ENCODE results near the gene SARS1.

SARS1 gene

DNA sequence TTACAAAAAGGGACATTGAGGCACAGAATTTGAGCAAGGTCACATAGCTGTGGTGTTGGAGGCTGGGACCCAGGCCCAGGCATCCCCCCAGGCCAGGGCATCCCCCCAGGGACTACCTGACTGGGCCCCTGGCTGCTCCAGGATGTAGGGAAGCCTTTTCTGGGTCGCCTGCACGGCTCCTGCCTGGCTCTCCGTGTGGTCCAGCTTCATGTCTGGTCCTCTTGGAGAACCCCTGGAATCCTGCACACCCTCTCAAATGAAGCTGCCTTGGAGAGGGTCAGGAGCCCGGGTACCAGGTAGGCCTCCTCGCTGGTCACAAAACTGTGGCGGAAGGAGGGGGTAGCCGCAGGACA lies 34.7 kb downstream of the SARS1 start:
- H3K4me1 ChIP-seq: peaks cover 53% of the 10 kb centered on the region
- no peaks in the 10 kb centered on the region for H3K9me3 ChIP-seq
- peaks cover 17% of the 10 kb centered on the region for H3K36me3 ChIP-seq
- TF ChIP-seq Cebpa-rat (IDR thresholded peaks at IDR 0.05): no peak
- no peak overlapping the region for H3K4me3 ChIP-seq
- H3K4me2 ChIP-seq: peak overlapping the region; percentile 97; the same call in 1 of the 2 replicates
- peaks cover 7% of the 10 kb centered on the region; the same call in 1 of the 2 replicates for H4K20me1 ChIP-seq
- no peaks in the 10 kb centered on the region for H3K27me3 ChIP-seq
- no peak overlapping the region for H3K27ac ChIP-seq
- H3K9ac ChIP-seq: no peak overlapping the region

DNA sequence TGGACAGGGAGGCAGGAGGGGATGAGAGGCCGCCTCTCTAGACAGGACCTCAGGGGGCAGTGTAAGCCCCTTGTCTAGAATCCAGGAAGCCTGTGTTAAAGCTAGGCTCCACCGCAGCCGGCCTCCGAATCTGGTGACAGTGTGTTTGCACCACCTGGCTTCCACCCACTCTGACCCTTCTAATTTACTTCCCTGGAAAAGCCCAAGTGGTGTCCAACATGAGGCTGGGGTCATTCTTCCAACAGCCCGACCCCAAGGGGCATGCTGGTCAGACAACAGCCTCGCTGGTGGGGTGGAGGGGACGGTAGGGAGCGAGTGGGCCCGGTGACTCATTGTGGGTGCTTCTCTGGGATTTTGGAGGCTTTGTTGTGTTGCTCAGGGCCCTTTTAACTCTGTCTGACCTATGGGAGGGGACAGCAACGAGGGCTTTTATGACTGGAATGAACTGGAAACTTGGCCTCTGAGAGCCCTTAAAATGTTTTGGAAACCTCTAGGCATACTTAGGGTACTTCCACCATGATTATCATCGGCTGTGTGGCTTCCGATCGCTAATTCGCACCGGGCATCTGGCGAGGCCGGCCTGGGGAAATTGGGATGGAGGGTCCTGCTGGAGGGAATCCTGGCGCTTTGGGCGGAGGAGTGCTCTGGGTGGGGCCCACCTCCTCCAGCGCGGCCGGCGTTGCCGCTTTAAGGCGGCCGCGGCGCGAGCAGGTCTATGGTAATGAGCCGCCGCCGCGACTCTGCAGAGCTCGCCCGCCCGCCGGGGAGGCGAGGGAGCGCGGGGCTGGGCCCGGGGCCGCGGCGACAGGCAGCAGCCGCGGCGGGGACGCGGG lies 35.3 kb downstream of the SARS1 start, which contains the start of gene CELSR2:
TSS of gene CELSR2 (plus strand) at position 743 of the 833 bp plus-strand sequence. CDS start 541 bp downstream, outside the sequence.
- peaks cover 59% of the 10 kb centered on the region for H3K4me1 ChIP-seq
- H3K27me3 ChIP-seq: no peaks in the 10 kb centered on the region
- TF ChIP-seq Cebpa-rat (IDR thresholded peaks at IDR 0.05): no peak
- H4K20me1 ChIP-seq: peaks cover 7% of the 10 kb centered on the region; the same call in 1 of the 2 replicates
- H3K27ac ChIP-seq: peak within 1 kb of the TSS; percentile 82
- H3K4me2 ChIP-seq: peak within 1 kb of the TSS; percentile 97
- H3K36me3 ChIP-seq: peaks cover 17% of the 10 kb centered on the region
- no peaks in the 10 kb centered on the region for H3K9me3 ChIP-seq
- peak within 1 kb of the TSS; percentile 81 for H3K9ac ChIP-seq
- H3K4me3 ChIP-seq: peak within 1 kb of the TSS; percentile 91

DNA sequence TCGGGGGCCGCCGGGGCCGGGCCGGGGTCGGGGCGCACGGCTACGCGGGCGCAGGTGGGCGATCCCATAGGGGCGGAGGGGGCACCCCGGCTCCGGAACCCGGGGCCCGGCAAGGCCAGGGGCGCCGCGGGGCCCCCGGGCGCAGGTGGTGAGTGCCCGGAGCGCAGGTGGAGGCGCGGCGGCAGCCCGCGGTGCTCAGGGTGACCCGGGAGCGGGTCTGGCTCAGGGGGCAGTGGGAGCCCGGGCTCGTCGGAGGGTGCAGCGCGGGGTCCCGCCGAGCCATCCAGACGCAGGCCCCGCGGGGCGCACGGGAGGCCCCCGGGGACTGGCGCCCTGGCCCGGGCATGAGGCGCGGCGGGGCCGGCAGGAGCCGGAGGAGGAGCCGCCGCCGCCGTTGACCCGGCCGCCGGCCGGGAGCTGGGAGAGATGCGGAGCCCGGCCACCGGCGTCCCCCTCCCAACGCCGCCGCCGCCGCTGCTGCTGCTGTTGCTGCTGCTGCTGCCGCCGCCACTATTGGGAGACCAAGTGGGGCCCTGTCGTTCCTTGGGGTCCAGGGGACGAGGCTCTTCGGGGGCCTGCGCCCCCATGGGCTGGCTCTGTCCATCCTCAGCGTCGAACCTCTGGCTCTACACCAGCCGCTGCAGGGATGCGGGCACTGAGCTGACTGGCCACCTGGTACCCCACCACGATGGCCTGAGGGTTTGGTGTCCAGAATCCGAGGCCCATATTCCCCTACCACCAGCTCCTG lies 36.1 kb downstream of the SARS1 start:
- H3K36me3 ChIP-seq: peaks cover 17% of the 10 kb centered on the region
- peaks cover 68% of the 10 kb centered on the region for H3K4me1 ChIP-seq
- H3K9me3 ChIP-seq: no peaks in the 10 kb centered on the region
- peak overlapping the region; percentile 97 for H3K4me2 ChIP-seq
- peak overlapping the region; percentile 82 for H3K27ac ChIP-seq
- H3K27me3 ChIP-seq: no peaks in the 10 kb centered on the region
- peak overlapping the region; percentile 91 for H3K4me3 ChIP-seq
- peaks cover 7% of the 10 kb centered on the region; the same call in 1 of the 2 replicates for H4K20me1 ChIP-seq
- peak overlapping the region; percentile 81 for H3K9ac ChIP-seq
- no peak for TF ChIP-seq Cebpa-rat (IDR thresholded peaks at IDR 0.05)

DNA sequence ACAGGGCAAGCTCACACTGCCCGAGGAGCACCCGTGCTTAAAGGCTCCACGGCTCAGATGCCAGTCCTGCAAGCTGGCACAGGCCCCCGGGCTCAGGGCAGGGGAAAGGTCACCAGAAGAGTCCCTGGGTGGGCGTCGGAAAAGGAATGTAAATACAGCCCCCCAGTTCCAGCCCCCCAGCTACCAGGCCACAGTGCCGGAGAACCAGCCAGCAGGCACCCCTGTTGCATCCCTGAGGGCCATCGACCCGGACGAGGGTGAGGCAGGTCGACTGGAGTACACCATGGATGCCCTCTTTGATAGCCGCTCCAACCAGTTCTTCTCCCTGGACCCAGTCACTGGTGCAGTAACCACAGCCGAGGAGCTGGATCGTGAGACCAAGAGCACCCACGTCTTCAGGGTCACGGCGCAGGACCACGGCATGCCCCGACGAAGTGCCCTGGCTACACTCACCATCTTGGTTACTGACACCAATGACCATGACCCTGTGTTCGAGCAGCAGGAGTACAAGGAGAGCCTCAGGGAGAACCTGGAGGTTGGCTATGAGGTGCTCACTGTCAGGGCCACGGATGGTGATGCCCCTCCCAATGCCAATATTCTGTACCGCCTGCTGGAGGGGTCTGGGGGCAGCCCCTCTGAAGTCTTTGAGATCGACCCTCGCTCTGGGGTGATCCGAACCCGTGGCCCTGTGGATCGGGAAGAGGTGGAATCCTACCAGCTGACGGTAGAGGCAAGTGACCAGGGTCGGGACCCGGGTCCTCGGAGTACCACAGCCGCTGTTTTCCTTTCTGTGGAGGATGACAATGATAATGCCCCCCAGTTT lies 36.9 kb downstream of the SARS1 start:
- Histone ChIP-seq H3K9me3 (no peaks in the 10 kb centered on the region), H3K27ac (no peak overlapping the region), H3K4me3 (peak overlapping the region; percentile 91), H3K36me3 (peaks cover 17% of the 10 kb centered on the region), H3K4me2 (peak overlapping the region; percentile 97), H3K9ac (peak overlapping the region; percentile 81), H4K20me1 (peaks cover 7% of the 10 kb centered on the region; the same call in 1 of the 2 replicates), H3K27me3 (no peaks in the 10 kb centered on the region), H3K4me1 (peaks cover 76% of the 10 kb centered on the region)
- TF ChIP-seq Cebpa-rat (IDR thresholded peaks at IDR 0.05): no peak

DNA sequence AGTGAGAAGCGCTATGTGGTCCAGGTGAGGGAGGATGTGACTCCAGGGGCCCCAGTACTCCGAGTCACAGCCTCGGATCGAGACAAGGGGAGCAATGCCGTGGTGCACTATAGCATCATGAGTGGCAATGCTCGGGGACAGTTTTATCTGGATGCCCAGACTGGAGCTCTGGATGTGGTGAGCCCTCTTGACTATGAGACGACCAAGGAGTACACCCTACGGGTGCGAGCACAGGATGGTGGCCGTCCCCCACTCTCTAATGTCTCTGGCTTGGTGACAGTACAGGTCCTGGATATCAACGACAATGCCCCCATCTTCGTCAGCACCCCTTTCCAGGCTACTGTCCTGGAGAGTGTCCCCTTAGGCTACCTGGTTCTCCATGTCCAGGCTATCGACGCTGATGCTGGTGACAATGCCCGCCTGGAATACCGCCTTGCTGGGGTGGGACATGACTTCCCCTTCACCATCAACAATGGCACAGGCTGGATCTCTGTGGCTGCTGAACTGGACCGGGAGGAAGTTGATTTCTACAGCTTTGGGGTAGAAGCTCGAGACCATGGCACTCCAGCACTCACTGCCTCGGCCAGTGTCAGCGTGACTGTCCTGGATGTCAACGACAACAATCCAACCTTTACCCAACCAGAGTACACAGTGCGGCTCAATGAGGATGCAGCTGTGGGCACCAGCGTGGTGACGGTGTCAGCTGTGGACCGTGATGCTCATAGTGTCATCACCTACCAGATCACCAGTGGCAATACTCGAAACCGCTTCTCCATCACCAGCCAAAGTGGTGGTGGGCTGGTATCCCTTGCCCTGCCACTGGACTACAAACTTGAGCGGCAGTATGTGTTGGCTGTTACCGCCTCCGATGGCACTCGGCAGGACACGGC lies 37.8 kb downstream of the SARS1 start:
- no peak overlapping the region for H3K4me3 ChIP-seq
- peaks cover 17% of the 10 kb centered on the region for H3K36me3 ChIP-seq
- H3K4me1 ChIP-seq: peaks cover 79% of the 10 kb centered on the region
- no peak overlapping the region for H3K27ac ChIP-seq
- no peaks in the 10 kb centered on the region for H3K27me3 ChIP-seq
- H4K20me1 ChIP-seq: peaks cover 7% of the 10 kb centered on the region; the same call in 1 of the 2 replicates
- H3K9me3 ChIP-seq: no peaks in the 10 kb centered on the region
- no peak for TF ChIP-seq Cebpa-rat (IDR thresholded peaks at IDR 0.05)
- H3K4me2 ChIP-seq: no peak overlapping the region
- no peak overlapping the region for H3K9ac ChIP-seq

DNA sequence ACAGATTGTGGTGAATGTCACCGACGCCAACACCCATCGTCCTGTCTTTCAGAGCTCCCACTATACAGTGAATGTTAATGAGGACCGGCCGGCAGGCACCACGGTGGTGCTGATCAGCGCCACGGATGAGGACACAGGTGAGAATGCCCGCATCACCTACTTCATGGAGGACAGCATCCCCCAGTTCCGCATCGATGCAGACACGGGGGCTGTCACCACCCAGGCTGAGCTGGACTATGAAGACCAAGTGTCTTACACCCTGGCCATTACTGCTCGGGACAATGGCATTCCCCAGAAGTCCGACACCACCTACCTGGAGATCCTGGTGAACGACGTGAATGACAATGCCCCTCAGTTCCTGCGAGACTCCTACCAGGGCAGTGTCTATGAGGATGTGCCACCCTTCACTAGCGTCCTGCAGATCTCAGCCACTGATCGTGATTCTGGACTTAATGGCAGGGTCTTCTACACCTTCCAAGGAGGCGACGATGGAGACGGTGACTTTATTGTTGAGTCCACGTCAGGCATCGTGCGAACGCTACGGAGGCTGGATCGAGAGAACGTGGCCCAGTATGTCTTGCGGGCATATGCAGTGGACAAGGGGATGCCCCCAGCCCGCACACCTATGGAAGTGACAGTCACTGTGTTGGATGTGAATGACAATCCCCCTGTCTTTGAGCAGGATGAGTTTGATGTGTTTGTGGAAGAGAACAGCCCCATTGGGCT lies 38.6 kb downstream of the SARS1 start:
- H3K9me3 ChIP-seq: no peaks in the 10 kb centered on the region
- no peak overlapping the region for H3K27ac ChIP-seq
- no peak overlapping the region for H3K4me3 ChIP-seq
- TF ChIP-seq Cebpa-rat (IDR thresholded peaks at IDR 0.05): no peak
- peaks cover 17% of the 10 kb centered on the region for H3K36me3 ChIP-seq
- peaks cover 7% of the 10 kb centered on the region; the same call in 1 of the 2 replicates for H4K20me1 ChIP-seq
- peak overlapping the region; percentile 99; the same call in 1 of the 2 replicates for H3K4me2 ChIP-seq
- H3K4me1 ChIP-seq: peaks cover 71% of the 10 kb centered on the region
- H3K27me3 ChIP-seq: no peaks in the 10 kb centered on the region
- H3K9ac ChIP-seq: no peak overlapping the region

DNA sequence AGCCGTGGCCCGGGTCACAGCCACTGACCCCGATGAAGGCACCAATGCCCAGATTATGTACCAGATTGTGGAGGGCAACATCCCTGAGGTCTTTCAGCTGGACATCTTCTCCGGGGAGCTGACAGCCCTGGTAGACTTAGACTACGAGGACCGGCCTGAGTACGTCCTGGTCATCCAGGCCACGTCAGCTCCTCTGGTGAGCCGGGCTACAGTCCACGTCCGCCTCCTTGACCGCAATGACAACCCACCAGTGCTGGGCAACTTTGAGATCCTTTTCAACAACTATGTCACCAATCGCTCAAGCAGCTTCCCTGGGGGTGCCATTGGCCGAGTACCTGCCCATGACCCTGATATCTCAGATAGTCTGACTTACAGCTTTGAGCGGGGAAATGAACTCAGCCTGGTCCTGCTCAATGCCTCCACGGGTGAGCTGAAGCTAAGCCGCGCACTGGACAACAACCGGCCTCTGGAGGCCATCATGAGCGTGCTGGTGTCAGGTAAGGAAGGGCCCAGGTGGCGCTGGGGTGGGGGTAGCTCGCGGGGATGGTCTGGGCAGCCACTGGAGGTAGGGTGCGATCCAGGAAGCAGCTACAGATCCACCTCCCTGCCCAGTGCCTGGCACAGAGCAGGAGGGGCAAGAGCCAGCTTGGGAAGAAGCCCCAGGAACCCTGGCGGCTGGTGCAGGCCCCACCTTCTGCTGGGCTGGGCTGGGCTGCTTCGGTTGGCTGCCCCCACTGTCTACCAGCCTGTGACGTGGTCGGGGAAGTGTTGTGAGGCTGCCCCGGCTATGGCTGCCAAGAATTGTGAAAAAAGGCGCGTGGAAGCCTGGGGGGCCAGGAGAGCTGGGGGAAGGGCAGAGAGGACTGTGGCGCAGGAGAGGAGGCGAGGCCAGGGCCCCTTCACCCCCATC lies 39.4 kb downstream of the SARS1 start:
- Histone ChIP-seq H3K27me3 (no peaks in the 10 kb centered on the region), H3K4me2 (peak overlapping the region; percentile 99), H3K4me1 (peaks cover 63% of the 10 kb centered on the region), H3K27ac (peak overlapping the region; percentile 93), H4K20me1 (peaks cover 7% of the 10 kb centered on the region; the same call in 1 of the 2 replicates), H3K36me3 (peaks cover 20% of the 10 kb centered on the region), H3K9me3 (no peaks in the 10 kb centered on the region), H3K9ac (peak overlapping the region; percentile 84), H3K4me3 (peak overlapping the region; percentile 66)
- no peak for TF ChIP-seq Cebpa-rat (IDR thresholded peaks at IDR 0.05)

All from BLaER1 (cell line).